ENCODE data around the gene EPG5.

DNA sequence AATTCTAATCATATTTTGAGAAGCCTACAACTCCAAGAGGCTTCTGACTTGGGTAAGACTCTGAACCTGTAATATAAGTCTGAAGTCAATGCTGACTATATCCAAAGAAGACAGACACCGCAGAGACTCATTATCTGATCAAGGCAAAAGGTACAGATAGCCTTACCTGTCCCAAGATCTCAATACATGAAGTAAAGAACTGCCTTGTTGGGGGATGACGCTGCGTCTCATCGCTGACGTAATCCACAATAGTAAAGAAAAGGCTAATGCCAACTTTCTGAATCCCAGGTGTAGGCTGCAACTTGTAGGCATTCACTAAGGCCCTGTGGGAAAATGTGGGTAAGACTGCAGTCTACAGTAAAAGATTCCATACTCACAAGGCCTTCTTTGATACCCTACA is 79.5 kb downstream of the EPG5 start:
- TF ChIP-seq, protein P1, sequence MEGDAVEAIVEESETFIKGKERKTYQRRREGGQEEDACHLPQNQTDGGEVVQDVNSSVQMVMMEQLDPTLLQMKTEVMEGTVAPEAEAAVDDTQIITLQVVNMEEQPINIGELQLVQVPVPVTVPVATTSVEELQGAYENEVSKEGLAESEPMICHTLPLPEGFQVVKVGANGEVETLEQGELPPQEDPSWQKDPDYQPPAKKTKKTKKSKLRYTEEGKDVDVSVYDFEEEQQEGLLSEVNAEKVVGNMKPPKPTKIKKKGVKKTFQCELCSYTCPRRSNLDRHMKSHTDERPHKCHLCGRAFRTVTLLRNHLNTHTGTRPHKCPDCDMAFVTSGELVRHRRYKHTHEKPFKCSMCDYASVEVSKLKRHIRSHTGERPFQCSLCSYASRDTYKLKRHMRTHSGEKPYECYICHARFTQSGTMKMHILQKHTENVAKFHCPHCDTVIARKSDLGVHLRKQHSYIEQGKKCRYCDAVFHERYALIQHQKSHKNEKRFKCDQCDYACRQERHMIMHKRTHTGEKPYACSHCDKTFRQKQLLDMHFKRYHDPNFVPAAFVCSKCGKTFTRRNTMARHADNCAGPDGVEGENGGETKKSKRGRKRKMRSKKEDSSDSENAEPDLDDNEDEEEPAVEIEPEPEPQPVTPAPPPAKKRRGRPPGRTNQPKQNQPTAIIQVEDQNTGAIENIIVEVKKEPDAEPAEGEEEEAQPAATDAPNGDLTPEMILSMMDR (IDR thresholded peaks at IDR 0.05), result no peak
- TF ChIP-seq POLR2A (IDR thresholded peaks at IDR 0.05), result no peak
